CD4-positive, alpha-beta T cell treated with Interleukin-2 at 100 ng/mL for 4 hours (primary cell): ENCODE data around the gene GAN.
"Not testable (repeated sequence)": the region's sequence is repeated elsewhere in the genome, so short reads cannot be mapped to it uniquely, and the experiment has no call there.

ENCODE experiments used
- DNase-seq: peaks from one replicate; pipeline ENCODE4 v3.0.0-alpha.2; 2020; ENCODE audit warnings: low spot score

The GAN gene

DNA sequence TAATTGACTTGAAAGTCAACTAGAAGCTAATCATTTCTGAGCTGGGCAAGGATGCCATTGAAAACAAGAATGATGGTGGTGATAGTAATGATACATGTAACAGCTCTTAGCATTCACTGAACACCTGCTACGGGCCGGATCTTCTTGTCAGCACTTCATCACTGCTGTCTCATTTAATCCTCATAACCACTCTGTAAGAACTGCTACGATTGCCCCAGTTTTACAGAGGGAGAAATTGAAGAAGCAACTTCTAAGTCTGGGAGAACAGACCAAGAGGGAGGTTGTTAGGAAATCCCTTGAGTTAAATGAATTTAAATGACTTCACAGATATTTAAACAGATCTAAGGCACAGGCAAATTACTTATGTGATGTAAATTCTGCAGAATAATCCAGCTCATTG lies 7.0 kb upstream of the GAN start:
- DNase-seq, result no peak

DNA sequence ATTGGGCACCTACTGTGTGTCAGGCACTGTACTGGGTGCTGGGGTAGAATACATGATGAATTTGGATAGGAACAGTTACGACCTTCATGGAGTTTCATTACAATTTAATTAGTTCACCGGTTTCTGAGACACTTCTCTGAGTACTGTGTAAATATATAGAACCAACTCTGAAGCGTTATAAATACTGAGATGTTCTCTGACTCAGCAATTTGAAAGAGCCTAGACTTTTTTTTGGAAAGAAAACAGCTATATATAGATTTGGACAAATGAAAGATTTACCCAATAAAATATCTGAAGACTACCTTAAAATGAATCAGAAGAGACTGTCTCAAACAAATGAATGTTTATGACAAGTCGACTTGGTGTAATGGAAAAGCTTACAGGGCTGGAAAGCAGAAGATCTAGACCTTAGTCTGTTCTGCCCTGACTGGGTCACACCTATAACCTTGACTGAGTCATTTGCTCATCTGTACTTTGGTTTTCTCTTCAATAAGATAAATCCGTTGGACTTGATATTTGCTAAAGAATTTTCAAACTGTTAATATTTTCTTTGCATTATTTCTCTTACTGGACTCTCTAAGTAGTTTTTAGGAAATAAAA lies 4.6 kb upstream of the GAN start:
- DNase-seq, result no peak

DNA sequence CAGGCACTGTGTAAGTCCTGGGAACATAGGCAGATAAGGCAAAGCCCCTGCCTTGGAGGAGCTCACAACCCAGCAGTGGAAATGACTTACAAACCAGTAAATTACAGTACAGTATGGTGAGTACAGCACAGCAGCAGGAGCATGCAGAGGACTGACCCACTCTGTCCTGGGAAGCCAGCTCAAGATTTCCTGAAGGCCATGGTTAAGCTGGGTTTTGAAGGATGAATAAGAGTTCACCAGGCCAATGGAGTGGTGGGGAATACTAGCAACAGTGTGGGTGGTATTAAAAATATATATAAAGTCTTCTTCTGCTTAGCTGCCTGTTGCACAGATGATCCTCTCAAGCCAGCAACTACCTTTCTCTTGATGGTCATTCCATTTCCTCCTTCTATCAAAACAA lies 3.0 kb upstream of the GAN start:
- no peak for DNase-seq

GRCh38 chr16:81313701-81314602 lies 810 bp upstream of the GAN start:
- no peak for DNase-seq

GRCh38 chr16:81315271-81316175 lies 761 bp downstream of the GAN start:
- DNase-seq, result peak; percentile 40

DNA sequence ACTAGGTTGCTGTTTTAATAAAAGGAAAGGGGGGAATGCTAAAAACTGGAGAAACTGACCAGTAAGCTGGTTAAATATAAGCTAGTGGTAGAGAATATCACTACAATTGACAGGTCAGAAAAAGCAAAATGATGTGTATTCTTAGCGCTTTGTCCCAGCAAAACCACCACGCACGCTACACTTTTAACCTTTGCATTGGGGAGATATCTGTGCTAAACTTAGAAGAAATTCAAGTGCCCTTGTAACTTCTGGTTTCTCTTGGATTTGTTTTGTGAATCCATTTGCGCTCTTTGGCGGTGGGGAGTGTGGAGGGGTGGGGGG lies 1.4 kb downstream of the GAN start:
- no peak for DNase-seq

GRCh38 chr16:81318711-81319110 lies 3.9 kb downstream of the GAN start:
- DNase-seq, result no peak

- no peak for DNase-seq
Observed at GRCh38 chr16:81319221-81319912, 4.6 kb downstream of the GAN start.

DNA sequence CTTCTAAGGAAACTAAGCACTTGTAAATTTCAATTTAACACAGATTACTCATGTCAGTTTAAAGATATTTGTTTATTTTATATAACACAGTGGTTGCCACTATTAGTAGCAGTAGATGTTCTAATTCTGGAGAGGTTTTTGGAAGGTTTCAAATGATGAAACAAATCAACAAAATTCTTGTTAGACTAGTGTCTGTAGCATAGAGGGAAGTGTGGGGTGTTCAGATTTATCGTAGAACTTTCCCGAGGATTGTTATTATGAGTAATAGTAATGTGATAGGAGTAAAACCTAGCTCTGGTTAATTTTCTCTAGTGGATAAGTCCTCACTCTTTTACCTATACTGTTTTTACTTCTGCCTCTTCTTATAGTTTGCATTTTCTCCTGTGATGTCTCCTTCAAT lies 6.3 kb downstream of the GAN start:
- no peak for DNase-seq

GRCh38 chr16:81321536-81321935 lies 6.8 kb downstream of the GAN start:
- no peak for DNase-seq

GRCh38 chr16:81324808-81325207 lies 10.0 kb downstream of the GAN start:
- no peak for DNase-seq

GRCh38 chr16:81327011-81327410 lies 12.2 kb downstream of the GAN start:
- no peak for DNase-seq

GRCh38 chr16:81327447-81328196 lies 12.9 kb downstream of the GAN start:
- no peak for DNase-seq

GRCh38 chr16:81329947-81330346 lies 15.2 kb downstream of the GAN start:
- DNase-seq, result no peak

GRCh38 chr16:81333356-81333755 lies 18.6 kb downstream of the GAN start:
- DNase-seq, result no peak

DNA sequence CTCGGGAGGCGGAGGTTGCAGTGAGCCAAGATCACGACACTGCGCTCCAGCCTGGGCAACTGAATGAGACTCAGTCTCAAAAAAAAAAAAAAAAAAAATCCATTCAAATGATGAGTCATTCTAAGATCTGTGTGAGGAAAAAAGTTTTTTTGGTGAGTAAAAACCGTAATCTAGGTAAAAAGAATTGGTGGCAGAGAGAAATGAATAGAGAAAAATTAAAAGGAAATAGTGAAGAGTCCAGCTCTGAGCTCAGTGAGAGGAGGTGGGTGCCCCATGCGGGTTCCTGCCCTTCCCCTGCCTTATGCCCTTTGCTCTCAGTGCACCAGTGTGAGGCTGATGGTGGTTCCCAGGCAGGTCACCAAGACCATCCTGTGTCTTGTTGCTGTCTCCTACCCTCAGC lies 20.9 kb downstream of the GAN start:
- no peak for DNase-seq

- DNase-seq, result no peak
Observed at GRCh38 chr16:81337097-81337496, 22.3 kb downstream of the GAN start.

DNA sequence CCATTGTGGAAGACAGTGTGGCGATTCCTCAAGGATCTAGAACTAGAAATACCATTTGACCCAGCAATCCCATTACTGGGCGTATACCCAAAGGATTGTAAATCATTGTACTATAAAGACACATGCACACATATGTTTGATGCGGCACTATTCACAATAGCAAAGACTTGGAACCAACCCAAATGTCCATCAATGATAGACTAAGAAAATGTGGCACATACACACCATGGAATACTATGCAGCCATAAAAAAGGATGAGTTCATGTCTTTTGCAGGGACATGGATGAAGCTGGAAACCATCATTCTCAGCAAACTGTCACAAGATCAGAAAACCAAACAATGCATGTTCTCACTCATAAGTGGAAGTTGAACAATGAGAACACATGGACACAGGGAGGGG lies 30.4 kb downstream of the GAN start:
- not testable (repeated sequence) for DNase-seq

DNA sequence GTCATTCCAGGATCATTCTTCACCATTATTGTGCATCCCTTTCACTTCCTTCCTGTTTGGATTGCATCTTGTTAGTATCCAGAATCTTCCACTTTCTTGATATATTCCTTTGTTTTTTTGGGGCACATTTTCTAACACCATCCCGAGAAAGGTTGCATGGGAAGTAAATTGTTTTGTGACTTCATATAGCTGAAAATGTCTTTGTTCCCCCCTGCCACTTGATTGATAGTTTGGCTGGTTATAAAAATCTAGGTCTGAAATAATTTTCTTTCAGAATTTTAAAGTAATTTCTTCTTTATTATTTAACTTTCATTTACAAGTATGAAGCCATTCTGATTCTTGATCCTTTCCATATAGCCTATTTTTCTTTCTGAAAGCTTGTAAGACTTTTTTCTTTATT lies 32.7 kb downstream of the GAN start:
- no peak for DNase-seq

- no peak for DNase-seq
Observed at GRCh38 chr16:81349608-81350305, 35.0 kb downstream of the GAN start.

DNA sequence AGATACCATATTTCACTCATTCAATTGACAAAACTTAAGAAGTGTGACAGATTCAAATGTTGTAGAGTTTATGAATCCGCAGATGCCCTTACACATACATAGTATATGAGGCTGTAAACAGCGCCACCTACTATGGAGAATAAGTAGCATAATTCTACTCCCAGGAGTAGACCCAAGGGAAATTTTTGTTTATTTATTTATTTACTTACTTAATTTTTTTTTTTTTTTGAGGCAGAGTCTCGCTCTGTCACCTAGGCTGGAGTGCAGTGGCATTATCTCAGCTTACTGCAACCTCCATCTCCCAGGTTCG lies 35.5 kb downstream of the GAN start:
- no peak for DNase-seq
